Measurements from ENCODE around the gene SLCO2A1.

DNA sequence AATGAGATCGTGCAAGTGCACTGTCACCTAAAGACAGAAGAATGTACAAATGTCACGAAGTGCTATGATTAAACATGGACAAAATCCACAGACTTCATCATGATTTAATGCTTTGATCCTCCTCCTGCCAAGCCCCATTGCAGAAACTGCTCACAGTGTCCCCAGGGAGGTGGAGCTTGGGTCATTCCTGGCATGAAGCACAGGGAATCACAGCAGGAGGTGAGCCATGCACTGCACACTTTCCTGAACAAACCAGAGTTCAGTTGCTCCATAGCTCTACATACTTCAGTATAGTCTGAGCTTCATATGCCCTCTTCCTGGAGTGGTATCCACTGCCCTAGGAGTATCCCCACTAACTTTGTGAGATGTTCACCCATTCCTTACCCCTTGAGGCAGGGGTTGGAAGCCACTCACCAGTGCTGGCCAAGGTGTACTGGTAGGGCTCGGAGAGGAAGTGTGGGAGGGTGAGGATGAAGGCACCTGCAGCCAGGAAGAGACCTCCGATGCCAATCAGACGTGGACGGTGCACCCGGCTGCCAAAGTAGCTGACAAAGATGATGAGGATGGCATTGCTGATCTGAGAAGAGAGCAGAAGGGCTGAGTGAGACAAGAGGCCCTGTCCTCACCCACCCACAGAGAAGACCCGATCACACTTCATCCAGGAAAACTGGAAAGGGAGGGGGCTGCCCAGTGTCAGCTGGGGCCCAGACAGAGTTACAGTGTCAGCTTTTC, 56.3 kb downstream of the SLCO2A1 start:
- TF ChIP-seq, protein P1, sequence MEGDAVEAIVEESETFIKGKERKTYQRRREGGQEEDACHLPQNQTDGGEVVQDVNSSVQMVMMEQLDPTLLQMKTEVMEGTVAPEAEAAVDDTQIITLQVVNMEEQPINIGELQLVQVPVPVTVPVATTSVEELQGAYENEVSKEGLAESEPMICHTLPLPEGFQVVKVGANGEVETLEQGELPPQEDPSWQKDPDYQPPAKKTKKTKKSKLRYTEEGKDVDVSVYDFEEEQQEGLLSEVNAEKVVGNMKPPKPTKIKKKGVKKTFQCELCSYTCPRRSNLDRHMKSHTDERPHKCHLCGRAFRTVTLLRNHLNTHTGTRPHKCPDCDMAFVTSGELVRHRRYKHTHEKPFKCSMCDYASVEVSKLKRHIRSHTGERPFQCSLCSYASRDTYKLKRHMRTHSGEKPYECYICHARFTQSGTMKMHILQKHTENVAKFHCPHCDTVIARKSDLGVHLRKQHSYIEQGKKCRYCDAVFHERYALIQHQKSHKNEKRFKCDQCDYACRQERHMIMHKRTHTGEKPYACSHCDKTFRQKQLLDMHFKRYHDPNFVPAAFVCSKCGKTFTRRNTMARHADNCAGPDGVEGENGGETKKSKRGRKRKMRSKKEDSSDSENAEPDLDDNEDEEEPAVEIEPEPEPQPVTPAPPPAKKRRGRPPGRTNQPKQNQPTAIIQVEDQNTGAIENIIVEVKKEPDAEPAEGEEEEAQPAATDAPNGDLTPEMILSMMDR (IDR thresholded peaks at IDR 0.05) = no peak
- TF ChIP-seq POLR2A (IDR thresholded peaks at IDR 0.05) = no peak

Data from testis (tissue), 2 donors.